Activated T-cell treated with anti-CD3 and anti-CD28 coated beads for 4 hours (primary cell): ENCODE measurements around the gene CLTB.
A peak's percentile ranks its signal among the peaks of the same experiment; 100 is the strongest.

Experiments used
- DNase-seq: peaks from one replicate; pipeline ENCODE4 v3.0.0-alpha.2; 2020

The CLTB gene

DNA sequence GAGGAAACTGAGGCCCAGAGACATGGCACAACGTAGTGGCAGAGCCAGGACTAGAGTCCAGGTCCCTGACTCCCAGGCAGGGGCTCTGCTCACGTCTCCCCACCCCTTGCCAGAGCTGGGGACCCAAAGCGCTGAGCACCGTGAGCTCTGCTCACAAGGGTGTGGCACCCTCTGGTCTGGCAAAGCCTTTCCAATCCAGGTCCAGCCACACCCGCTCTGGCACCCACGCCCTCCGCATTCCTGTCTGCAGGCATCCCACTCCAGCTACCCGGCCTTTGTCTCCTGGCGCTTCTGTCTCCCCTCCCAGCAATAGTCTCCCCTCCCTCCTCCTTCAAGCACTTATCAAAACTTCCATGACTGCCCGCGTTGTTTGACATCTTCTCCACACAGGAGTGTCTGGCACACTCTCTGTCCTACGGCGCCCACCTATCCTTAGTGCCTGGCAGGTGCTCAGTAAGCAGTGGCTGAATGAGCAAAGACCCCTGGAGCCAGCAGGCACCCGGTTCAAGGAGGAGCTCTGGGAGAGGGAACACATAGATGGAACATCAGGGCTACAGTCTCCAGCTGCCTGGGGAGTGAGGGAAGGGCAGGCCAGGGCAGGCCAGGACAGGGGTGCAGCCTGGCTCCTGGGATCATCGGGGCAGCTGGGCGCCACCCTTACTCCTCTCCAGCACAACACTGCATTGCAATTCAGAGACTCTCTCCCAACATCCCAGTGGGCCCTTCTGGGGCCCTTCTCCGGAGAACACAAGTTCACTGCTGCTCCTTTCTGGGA is 15.8 kb downstream of the CLTB start:
- DNase-seq: no peak

DNA sequence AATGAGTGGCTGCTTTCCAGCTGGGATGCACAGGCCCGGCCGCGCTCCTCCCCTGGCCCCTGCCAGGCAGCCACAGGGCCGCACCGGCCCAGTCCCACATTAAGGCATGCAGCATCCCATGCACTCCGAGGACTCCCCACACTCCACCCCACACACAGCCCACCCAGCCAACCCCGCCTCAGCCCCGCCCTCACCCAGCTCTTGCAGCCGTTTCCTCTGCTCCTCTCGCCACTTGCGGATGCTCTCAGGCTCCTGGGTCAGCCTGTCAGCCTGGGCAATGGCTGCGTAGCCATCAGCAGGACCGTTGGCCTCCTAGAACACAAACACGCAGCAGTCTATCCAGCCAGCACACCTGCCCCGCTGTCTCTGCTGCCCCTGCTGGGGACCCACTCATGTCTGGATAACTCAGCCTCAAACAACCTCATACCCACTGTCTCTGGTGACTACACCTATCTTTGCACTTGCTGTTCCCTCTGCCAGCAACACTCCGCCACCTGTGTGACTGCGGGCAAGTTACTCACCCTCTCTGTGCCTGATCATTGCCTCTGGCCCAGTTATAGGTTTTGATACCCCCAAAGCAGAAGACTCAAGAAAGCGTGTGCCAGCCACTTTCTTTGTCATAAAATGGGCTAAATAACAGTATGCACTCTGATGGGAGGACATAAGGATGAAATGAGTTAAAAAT is 18.5 kb downstream of the CLTB start:
- no peak for DNase-seq

DNA sequence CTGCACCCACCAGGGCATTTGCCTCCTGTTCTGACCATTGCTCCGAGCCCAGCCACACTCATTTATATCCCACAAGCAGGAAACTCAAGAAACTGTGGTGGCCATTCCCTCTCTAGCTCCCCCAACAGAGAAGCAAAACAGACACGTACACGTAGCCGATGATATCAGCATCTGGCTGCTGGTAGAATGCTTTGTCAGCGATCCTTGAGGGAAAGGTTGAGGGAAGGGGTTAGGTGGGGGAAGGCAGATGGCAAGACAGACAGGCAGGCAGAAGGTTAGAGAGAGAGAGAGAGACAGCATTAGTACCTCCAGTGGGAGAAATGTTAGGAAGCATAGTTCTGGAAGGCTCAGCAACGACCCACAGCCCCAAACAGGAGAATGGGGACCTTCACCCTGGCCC is 20.0 kb downstream of the CLTB start:
- DNase-seq: no peak

DNA sequence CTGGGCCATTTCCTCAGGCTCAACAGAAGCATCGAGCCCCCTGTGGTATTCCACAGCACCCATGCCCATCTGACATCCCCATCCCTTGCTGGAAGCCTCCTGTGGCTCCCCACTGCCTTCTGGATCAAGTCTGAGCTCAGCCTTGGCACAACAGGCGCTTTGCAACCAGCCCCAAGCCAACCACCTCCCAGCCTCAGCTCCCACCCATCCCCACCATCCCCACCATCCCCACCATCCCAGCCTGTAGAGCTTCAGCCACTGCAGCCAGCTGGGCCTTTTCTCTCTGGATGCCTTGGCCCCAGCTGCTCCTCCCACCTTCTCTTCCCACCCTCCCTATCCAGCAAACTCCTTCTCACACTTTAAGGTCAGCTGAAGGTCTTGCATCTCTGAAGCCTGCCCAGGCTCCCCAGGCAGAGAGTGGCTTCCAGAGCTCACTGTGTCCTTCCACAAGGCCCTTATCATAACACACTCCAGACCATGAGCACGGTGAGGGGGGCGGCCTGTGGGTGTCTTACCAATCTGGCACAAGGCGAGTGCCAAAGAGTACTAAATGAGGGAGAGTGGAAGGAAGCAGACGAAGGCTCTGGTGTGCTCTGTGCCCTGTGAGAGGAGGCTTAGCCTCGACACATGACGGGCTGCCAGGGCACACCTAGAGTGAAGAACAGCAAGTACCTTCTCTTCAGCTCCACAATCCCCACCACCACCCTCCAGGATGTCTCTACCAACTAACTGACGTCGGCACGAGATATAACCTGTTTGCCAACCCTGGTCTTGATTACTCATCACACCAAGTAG is 21.3 kb downstream of the CLTB start:
- no peak for DNase-seq

DNA sequence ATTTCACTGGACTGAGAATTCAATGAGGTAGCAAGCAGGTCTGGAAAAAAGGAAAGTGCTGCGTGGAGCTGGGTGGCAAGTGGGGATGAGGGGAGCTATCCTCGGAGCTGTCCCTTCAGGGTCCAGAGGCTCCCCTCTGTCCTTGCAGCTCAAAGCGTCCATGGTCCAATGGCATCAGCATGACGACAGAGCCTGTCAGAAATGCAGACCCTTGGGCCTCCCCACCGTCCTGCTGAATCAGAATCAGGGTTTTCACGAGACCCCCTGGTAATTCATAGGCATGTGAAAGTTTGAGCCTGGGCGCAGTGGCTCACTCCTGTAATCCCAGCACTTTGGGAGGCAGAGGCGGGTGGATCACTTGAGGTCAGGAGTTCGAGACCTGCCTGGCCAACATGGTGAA is 22.2 kb downstream of the CLTB start:
- DNase-seq: no peak

DNA sequence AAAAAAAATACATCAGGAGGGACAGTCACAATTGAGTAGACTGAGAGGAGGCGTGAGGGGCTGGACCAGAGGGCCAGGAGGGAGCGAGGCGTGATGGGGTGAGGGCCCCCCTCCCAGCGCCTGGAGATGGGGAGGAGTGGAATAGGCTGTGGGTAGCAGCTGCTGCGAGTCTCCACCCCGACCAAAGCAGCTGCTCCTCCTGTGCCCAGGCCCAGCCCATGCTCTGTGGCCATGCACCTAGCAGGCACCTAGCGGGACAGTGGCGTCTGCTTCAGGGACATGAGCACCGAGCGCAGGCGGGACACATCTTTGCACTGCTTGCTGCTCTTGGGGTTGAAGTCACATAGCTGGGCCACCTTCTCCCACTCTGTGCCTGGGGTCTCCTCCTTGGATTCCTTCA is 23.8 kb downstream of the CLTB start:
- DNase-seq: no peak

DNA sequence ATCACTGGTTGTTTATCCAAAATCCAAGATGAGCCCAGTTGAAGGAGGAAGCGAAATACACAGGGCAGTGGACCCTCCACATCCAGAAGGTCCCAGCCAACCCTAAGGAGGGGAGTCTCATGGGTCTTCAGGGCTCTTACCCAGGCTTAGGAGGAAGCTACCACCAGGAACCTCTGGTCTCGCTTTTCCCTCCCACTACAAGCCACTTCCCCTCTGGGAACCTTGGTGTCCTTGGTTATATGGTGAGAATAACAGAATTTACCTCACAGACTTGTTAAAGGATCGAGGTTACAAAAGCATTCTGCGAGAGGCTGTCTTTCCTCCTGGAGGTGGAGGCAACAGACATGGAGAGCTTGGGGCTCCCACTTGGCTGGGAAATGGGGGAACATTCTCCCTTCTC is 24.3 kb downstream of the CLTB start:
- DNase-seq: no peak

DNA sequence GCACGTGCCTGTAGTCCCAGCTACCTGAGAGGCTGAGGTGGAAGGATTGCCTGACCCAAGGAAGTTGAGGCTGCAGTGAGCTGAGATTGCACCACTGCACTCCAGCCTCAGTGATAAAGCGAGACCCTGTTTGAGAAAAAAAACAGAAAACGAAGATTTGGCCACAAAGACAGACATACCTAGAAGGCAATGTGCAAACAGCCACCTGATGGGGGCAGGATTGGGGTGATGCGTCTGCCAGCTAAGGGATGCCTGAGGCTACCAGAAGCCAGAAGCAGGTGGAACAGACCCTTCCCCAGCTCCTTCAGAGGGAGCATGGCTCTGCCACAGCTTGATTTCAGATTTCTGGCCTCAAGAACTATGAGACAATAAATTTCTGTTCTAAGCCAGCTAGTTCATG is 24.9 kb downstream of the CLTB start:
- no peak for DNase-seq

DNA sequence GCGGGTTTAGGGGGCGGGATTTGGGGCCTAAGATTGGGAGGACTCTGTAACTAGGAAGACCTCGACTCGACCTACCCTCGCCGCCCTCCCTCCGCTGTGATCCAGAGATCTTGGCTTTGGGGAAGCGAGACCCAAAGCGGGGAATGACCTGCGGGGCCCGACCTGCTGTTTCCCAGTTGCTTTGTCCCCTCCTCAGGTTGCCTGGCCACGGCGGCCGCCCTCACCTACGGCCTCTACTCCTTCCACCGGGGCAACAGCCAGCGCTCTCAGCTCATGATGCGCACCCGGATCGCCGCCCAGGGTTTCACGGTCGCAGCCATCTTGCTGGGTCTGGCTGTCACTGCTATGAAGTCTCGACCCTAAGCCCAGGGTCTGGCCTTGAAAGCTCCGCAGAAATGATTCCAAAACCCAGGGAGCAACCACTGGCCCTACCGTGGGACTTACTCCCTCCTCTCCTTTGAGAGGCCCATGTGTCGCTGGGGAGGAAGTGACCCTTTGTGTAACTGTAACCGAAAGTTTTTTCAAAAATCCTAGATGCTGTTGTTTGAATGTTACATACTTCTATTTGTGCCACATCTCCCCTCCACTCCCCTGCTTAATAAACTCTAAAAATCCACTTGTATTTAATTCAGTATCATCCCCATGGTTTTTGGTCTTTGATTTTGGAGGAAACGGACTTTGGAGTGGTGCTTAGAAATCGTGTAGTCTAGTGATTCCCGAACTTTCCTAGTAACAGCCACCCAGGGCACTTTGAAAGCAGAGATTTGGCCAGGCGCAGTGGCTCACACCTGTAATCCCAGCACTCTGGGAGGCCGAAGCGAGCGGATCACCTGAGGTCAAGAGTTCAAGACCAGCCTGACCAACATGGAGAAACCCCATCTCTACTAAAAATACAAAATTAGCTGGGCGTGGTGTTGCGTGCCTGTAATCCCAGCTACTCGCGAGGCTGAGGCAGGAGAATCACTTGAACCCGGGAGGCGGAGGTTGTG is 26.9 kb downstream of the CLTB start:
- DNase-seq: no peak

DNA sequence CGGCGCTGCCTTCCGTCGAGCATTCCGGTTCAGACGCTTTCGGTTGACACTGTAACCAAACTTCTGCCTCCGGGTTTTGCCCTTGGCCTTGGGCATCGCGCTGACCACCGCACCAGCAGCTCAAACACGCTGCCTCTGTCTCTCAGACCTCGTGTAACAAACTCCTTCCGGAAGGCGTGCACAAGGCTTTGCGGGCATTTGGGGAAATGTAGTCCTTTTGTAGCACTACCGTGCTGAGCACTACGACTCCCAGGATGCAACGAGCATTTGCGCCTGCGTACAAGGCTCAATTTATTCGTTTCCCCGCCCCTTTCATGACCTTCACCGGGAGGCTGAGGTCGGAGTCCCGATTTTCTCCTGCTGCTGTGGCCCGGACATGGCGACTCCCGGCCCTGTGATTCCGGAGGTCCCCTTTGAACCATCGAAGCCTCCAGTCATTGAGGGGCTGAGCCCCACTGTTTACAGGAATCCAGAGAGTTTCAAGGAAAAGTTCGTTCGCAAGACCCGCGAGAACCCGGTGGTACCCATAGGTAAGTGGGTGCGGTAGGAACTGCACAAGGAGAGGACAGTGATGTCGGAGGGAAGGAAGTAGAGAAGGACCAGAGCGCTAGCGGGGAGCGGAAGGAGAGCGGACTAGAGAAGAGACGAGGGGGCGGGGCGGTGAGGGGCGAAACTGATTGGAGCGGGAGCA is 27.8 kb downstream of the CLTB start, which contains the start of the genes HIGD2A and NOP16:
TSS of gene HIGD2A (plus strand) at position 308 of the 691 bp plus-strand sequence. CDS start at position 377, 69 bp downstream.
TSS of gene NOP16 (minus strand) at position 155 of the 691 bp plus-strand sequence. CDS start at position 96, 59 bp downstream.
- peak; percentile 99 for DNase-seq

DNA sequence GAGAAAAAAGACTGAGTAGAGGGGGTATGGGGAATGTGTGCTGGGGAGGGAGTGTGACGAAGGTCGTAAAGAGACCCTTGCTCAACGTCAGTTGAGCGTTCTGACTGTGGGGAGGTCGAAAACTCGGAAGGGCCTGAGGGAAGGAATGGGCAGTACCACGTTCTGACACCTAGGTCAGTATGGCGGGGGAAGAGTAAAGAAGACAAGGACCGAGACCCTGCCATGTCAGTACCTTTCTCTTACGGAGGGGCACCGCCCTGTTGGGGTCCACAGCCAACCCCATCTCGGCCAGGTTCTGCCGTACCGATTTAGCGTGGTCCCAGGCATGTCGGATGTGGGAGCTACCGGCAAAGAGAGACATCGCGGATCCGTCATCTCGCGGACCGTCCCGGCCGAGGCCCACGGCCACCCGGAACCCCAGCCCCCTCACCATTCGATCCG is 28.3 kb downstream of the CLTB start:
- DNase-seq: no peak

DNA sequence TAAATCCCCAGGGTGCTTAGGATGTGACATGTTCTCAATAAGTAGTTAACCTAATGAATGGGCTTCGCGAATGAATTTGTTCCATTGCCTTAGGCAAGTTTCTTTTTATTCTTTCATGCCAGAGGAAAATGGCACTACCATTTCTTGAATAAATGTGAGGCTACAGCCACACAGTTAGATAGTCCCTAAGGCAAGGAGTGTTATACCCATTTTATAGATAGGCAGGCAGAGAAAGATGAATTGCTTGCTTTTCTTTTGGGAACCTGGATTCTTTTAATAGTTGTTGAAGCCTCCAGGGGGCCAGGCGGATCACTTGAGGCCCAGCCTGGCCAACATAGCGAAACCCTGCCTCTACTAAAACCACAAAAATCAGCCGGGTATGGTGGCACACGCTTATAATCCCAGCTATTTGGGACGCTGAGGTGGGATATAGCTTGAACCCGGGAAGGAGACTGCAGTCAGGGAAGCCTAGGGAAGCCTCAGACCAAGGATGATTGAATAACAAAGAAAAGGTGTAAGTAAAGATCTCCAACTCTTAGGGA is 28.9 kb downstream of the CLTB start:
- no peak for DNase-seq

DNA sequence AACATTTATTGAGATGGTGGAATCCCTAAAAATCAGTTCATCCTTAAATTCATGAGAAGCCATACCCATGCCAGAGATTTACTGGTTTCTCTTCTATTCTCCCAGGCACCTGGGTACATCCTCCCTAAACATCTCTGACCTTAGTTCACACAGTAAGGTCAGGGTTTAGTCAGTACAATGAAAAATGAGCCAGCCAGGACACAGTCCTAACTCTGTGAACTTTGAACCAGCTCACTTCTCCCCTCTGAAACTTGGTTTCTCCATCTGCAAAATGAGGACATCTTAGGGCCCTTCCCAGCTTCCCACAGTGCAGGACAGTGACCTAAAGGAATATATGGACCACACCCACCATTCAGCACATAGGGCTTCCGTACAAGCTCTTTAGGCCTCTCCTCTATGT is 29.8 kb downstream of the CLTB start:
- DNase-seq: no peak

DNA sequence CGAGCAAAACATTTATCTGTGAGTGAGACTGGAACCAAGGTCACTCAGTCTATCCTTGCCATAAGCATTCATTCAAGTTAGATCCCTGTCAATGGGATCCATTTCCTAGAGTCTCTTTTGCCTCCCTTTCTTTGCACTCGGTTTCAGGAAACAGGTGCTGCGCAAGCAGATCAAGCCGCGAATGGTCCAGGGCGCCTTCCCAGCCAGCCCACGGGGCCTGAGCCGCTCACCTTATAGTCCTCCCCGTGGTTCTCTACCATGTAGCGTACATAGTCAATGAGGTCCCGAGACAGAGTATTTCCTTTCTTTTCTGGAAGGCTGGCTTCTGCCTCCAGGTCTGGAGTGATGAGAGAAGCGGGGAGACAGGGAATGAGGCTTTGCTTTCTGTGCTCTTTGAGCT is 31.3 kb downstream of the CLTB start:
- no peak for DNase-seq

DNA sequence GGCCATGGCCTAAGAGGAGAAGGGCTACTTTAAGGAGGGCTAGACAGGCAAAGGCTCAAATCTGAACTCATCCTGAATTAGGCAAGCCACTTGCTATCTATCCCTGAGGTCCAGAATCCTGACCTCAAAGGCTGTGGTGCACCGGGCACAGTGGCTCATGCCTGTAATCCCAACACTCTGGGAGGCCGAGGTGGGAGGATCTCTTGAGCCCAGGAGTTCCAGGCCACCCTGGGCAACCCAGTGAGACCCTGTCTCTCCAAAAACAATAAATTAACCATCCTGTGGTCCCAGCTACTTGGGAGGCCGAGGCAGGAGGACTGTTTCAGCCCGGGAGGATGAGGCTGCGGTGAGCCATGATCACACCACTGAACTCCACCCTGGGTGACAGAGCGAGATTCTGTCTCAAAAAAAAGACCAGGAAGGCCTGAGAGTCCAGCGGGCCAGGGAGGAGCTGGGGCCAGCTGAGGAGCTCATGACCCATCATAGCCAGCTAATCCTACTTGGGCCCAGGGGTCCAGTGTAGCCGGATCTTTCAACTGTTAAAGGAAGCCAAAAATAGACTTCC is 31.9 kb downstream of the CLTB start:
- DNase-seq: no peak

DNA sequence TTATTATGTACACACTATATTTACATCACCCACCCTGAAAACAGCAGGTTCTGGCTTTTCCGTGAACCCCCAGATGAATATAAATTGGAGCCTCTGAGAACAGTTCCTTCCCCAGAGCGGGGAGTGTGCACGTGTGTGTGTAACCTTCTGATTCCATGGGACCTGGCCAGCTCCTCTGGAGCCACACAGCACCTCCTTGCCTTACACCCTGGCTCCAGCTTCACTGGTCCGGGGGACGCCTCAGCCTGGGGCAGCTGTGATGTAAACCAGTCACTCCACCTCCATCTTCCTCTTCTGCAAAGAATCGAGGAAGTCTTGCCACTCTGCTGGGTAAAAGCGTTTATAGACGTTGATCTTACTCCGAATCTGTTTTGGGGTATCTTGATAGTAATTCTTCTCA is 32.4 kb downstream of the CLTB start:
- no peak for DNase-seq

DNA sequence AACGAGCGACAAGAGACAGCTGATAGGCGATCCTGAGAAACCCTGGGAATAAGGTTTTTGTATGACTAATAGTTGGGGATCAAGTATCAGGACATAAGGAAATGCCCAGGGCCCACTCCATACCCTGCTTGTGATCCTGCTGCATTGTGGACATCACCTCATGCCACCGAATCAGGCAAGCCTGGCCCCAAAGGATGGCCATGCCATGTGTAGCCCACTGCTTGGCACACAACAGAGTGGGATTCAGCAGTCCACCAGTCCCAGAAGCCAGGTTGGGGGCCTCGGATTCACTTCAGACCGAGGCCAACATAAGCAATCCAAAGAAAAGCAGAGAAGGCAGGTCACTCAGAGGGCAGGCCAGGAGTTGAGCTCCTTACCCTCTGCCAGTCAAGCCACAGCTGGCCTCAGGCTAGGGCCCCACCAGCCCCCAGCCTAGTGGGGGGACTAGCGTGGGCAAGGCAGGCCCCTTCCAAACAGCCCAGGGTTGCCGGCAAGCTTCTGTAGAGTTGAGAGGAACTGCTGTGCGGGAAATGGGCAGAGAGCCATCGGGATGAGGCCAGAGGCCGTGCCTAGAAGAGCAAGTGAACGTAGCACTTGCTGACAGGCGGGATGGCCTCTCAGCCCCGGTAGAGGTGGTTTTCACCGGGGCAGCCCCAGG is 33.0 kb downstream of the CLTB start:
- no peak for DNase-seq

DNA sequence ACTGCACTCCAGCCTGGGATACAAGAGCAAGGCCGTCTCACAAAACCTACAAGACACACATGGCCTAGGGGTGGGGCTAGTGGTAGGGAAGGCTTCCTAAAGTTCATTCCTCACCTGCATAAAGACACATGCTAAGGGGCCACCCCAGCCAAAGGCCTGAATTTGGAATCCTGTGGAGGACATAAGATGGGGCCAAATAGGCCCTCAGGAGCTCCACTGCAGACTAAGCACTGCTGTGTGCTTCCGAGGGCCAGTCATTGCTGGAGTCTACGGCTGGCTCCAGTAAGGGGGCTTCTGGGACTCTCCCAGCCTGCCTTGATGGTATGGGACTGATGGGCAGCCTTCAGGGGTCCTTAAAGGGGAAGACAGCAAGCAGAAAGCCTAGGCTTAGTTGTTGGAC is 33.6 kb downstream of the CLTB start:
- DNase-seq: no peak

DNA sequence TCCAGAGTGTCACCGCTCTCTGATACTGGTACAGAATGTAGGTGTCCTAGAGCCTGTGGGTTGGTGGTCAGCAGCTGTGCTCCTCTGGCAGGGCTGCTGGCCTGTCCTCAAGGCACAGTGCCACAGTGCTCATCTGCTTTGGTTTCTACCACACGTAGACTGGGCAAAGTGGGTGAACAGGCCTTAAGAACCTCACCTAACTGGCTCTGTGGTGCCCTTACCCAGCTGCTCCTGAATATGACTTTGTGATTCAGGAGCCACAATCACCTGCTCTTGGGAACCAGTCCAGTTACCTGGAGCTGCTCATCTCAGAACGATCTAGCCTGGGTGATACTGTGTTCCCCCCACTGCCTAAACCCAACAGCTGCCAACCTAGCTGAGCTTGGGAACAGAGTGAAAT is 34.4 kb downstream of the CLTB start:
- no peak for DNase-seq

DNA sequence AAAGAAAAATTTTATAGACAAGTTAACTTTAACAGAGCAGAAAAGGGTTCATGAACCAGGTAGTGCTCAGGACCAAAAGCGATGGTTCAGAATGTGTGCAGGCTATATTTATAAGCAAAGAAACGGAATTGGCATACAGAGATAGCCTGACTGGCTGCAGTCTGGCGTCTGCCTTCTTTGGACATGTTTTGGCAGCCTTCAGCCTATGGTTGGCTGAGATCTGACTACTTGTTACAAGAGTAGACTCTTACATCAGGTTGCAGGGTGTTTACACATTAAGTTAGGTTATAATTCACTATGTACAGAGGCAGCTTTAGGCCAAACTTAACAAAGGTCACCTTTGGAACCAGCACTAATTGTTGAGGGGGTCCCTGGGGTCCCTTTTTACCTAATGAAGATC is 34.9 kb downstream of the CLTB start:
- DNase-seq: no peak
